ENCODE results near the gene CD44.

GRCh38 chr11:35177370-35177769 is 38.4 kb downstream of the CD44 start:
- TF ChIP-seq SP1 (IDR thresholded peaks at IDR 0.05): no peak
- no peak for TF ChIP-seq ATF3 (IDR thresholded peaks at IDR 0.05)
- no peak for TF ChIP-seq CTCF (IDR thresholded peaks at IDR 0.05; ENCODE audit: low read depth, low read length, missing input control)
- TF ChIP-seq YY1 (IDR thresholded peaks at IDR 0.05): no peak
